Neural cell (in vitro differentiated cells): ENCODE measurements around the gene ZFYVE28.

Source experiments
- EP300 ChIP-seq: fragments of 450-650 bp; conservative IDR thresholded peaks from 2 replicates; pipeline ENCODE4 v1.6.1; 2014; ENCODE audit warnings: antibody characterized with exemption, mild to moderate bottlenecking, moderate library complexity; ENCODE audit not compliant: poor library complexity, severe bottlenecking
- POLR2AphosphoS5 ChIP-seq: IDR thresholded peaks from 2 replicates; pipeline ENCODE4 v1.6.1; 2012
- RAD21 ChIP-seq: fragments of 450-650 bp; conservative IDR thresholded peaks from 2 replicates; pipeline ENCODE4 v1.6.1; 2014; ENCODE audit warnings: antibody characterized with exemption, mild to moderate bottlenecking, moderate library complexity
- TAF1 ChIP-seq: IDR thresholded peaks from 2 replicates; pipeline ENCODE4 v1.6.1; 2012; ENCODE audit warnings: low read depth
- TF ChIP-seq, protein P1 (sequence below): fragments of 450-650 bp; IDR thresholded peaks from 2 replicates; pipeline ENCODE4 v1.5.1; 2014; ENCODE audit warnings: antibody characterized with exemption, mild to moderate bottlenecking, moderate library complexity; ENCODE audit not compliant: poor library complexity, severe bottlenecking
- TF ChIP-seq, protein P2 (sequence below): IDR thresholded peaks from 2 replicates; pipeline ENCODE4 v1.6.1; 2012; ENCODE audit warnings: borderline replicate concordance

DNA sequence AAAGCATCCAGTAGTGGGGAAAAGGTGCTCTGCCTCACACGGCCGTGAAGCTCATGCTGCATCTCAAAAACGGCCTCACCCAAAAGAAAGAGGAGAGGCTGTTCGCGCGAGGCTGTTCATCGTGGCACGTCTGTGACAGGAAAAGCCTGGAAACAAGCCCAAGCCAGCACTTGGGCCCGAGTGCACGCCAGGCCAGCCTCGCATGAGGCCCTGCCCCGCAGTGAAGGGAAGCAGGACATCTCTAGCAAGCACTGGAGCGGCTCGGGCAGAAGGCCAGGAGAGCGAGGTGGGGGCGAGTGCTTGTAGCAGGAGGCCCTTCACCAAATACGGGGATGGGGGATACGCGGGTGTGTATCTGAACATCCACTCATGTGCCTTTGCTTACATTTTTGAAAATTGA, 116.6 kb downstream of the ZFYVE28 start:
- TF ChIP-seq, protein P1, sequence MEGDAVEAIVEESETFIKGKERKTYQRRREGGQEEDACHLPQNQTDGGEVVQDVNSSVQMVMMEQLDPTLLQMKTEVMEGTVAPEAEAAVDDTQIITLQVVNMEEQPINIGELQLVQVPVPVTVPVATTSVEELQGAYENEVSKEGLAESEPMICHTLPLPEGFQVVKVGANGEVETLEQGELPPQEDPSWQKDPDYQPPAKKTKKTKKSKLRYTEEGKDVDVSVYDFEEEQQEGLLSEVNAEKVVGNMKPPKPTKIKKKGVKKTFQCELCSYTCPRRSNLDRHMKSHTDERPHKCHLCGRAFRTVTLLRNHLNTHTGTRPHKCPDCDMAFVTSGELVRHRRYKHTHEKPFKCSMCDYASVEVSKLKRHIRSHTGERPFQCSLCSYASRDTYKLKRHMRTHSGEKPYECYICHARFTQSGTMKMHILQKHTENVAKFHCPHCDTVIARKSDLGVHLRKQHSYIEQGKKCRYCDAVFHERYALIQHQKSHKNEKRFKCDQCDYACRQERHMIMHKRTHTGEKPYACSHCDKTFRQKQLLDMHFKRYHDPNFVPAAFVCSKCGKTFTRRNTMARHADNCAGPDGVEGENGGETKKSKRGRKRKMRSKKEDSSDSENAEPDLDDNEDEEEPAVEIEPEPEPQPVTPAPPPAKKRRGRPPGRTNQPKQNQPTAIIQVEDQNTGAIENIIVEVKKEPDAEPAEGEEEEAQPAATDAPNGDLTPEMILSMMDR: no peak
- TF ChIP-seq RAD21 (no peak), EP300 (no peak), POLR2AphosphoS5 (no peak), TAF1 (no peak)
- TF ChIP-seq, protein P2, sequence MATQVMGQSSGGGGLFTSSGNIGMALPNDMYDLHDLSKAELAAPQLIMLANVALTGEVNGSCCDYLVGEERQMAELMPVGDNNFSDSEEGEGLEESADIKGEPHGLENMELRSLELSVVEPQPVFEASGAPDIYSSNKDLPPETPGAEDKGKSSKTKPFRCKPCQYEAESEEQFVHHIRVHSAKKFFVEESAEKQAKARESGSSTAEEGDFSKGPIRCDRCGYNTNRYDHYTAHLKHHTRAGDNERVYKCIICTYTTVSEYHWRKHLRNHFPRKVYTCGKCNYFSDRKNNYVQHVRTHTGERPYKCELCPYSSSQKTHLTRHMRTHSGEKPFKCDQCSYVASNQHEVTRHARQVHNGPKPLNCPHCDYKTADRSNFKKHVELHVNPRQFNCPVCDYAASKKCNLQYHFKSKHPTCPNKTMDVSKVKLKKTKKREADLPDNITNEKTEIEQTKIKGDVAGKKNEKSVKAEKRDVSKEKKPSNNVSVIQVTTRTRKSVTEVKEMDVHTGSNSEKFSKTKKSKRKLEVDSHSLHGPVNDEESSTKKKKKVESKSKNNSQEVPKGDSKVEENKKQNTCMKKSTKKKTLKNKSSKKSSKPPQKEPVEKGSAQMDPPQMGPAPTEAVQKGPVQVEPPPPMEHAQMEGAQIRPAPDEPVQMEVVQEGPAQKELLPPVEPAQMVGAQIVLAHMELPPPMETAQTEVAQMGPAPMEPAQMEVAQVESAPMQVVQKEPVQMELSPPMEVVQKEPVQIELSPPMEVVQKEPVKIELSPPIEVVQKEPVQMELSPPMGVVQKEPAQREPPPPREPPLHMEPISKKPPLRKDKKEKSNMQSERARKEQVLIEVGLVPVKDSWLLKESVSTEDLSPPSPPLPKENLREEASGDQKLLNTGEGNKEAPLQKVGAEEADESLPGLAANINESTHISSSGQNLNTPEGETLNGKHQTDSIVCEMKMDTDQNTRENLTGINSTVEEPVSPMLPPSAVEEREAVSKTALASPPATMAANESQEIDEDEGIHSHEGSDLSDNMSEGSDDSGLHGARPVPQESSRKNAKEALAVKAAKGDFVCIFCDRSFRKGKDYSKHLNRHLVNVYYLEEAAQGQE: no peak
